Head of caudate nucleus (tissue), 42 donors: ENCODE data around the gene MBD2.
"Not testable (repeated sequence)": the region's sequence is repeated elsewhere in the genome, so short reads cannot be mapped to it uniquely, and the experiment has no call there.

ENCODE experiments used
- DNase-seq, 42 donors: peaks; one replicate each; pipeline versions ENCODE4 v3.0.0 to v3.0.0-alpha.2; 2020 to 2021; ENCODE audit warnings: mixed read lengths in 7 of 42
- intact Hi-C: fragments of 100-400 bp; cut with DNase I; formaldehyde crosslinking; loops from one replicate; pipeline ENCODE4 v1.15.0; 2022

Gene MBD2

DNA sequence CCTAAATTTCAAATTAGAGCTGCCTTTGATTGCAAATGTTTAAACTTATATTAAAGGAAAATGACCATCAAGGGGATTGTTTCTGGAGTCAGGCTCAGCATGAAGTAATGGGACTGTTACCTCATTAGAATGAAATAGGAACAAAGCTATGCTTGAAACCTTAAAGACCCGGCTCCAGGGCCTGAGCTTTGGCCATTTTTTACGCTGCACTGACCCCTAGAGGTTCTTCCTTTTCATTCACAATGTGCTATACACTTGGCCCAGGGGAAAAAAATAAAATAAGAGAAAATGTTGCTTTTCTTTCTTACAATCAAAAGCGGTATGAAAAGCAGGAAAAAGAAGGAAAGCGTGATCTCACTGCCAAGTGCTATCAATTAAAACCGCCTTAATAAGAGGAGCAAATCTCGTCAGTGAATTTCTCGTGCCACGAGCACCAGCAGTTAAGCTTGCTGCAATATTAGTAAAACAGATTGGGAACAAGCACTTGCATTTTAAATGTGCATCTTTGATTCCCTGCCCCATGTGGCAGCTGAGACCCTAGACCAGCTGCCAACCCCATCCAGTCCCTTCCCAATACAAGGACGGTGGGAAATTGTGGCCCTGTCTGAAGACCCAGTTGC is 96.6 kb downstream of the MBD2 start:
- DNase-seq: peak in 40 of 42 donors; percentile 12 to 81 (median 52)
- intact Hi-C loops: loop anchor here (10.0 kb wide), 1 partner anchor 433 kb away; no protein-coding TSS in a partner anchor

DNA sequence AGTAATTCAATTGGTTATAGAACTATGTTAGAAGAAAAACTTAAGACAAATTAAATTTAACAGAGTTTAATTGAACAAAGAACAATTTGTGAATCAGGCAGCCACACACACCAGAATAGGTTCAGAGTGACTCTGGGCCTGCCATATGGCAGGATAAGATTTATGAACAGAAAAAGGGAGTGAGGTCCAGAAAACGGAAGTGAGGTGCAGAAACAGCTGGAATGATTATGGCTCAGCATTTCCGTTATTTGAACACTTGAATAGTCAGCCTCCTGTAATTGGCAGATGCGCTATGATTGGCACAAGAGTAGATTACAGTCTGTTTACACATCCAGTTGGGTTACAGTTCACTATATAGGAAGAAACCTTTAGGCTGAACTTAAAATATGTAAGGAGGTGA is 99.0 kb downstream of the MBD2 start:
- intact Hi-C loops: loop anchor here (10.0 kb wide), 1 partner anchor 431 kb away; no protein-coding TSS in a partner anchor
- no peak for DNase-seq

DNA sequence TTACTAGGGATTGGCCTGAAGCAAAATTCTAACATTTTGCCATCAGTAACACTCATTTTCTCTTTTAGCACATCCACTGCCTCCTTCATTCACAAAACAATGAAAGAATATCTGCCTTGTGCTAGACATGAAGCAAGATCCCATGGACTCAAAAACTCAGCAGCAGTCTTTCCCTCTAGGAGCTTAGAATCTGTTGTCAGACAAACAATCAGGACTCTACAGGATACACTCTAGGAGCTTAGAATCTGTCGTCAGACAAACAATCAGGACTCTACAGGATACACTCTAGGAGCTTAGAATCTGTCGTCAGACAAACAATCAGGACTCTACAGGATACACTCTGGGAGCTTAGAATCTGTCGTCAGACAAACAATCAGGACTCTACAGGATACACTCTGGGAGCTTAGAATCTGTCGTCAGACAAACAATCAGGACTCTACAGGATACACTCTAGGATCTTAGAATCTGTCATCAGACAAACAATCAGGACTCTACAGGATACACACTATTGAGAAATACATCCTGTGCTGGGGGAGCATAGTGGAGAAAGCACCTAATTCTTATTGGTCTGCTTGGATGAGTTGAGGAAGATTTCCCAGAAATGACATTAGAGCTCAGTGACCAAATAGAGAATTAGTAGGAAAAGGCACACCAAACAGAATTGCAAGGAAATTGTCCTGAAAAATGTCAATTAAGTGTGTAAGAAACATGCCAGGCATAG is 100.6 kb downstream of the MBD2 start:
- intact Hi-C loops: loop anchor here (10.0 kb wide), 1 partner anchor 429 kb away; no protein-coding TSS in a partner anchor
- not testable (repeated sequence) for DNase-seq

DNA sequence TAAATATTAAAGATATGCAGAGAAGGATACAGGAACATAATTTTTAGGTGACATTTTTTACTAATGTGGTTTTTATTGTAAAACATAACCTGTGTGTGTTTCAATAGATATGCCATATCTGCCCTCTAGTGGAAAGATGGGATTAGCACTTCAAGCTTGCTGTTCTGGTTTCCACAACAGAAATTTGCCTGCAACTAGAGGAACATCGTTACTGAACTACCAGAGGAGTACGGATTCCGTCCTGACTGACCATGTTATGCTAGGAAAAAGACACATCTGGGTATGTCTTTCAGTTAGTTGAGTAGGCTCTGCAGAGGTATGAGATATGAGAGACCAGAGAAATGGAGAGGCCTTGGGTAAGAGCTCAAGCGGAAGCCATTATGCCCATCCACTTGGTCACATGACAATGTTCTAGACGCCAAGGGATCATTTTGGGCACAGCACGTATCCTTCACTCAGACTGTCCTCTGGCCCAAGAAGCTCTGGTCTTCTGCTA is 104.9 kb downstream of the MBD2 start:
- DNase-seq: peak in 23 of 42 donors; percentile 3 to 71 (median 35)
- intact Hi-C loops: loop anchor here (10.0 kb wide), 2 partner anchors 425 to 555 kb away; no protein-coding TSS in a partner anchor

DNA sequence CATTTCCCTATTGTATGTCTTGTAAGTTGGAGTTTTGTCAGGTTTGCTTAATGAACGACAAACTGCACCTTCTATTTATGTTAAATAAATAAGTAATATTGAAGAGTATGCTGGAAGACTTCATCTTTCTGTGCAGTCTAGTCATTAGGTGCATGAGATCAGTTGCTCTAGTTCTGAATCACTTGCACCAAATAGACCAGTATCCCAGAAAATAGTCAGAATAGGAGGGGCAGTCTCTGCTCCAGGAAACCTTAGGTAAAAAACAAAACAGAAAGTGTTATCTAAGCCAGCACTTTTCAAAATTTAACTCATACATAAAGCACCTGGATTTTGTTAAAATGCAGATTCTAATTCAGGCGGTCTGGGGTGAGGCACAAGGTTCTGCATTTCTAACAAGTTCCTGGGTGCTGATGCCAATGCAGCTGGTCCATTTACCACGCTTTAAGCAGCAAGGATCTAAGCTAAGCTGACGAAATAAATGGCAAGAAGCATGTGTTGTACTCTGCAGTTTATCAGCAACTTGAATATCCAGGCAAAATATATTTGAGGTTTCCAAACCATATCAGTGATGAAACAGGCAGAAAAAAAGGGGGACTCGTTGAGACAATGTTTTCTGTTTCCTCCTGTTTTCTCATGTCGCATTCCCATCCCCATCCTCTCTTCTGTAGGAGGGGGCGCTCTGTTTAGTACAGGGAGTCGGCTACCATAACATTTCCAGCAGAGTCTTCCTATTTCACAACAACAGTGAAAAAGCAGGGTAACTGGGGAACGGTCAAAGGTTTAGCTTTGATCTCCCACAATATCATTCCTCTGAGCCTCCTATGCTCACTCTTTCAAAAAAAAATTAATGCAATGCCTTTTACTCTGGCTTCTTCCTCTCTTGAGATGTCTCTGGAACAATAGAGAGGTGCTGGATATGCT is 106.4 kb downstream of the MBD2 start:
- intact Hi-C loops: loop anchor here (10.0 kb wide), 1 partner anchor 553 kb away; no protein-coding TSS in a partner anchor
- DNase-seq: no peak

DNA sequence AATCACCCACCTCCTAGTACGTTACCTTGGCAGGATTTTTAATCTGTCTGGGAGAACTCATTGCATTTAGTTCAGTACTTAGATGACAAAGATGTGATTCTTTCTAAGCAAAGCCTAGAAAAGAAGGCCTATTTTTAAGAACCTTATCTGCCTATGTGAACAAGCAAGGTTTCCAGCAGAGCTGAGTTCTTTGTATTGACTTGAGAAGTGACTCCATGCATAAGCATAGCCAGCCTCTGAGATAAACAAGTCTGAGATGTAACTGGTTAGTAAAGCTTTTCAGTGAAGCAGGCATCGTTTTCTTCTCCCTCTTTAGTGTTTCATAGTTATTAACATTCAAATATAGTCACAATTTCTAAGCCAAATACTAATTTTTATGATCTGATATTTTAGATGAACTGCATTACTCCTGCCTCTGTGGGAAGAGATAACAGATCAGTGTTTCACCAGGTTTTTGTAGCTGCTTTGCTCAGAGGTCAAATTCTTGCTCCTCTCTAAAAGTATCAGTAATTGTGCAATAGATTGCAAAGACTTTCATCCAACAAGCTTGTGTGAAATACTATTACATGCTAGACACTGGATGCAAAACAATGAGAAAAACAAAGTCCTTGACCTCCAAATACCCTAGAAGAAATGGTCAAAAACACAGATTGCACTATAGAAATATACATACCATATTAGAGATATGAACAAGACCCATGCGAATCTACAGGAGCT is 107.8 kb downstream of the MBD2 start:
- DNase-seq: no peak

DNA sequence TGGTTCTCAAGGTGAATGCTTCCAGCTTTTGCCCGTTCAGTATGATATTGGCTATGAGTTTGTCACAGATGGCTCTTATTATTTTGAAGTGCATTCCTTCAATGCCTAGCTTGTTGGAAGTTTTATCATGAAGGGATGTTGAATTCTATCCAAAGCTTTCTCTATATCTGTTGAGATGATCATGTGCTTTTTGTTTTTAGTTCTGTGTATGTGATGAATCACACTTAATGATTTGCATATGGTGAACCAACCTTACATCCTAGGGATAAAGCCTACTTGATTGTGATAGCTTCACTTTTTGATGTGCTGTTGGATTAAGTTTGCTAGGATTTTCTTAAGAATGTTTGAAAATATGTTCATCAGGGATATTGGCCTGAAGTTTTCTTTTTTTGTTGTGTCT is 112.1 kb downstream of the MBD2 start:
- no peak for DNase-seq
- intact Hi-C loops: loop anchor here (10.0 kb wide), 1 partner anchor 548 kb away; no protein-coding TSS in a partner anchor

More for the DNA sequence above, 107.8 kb downstream of the MBD2 start:
- intact Hi-C loops: loop anchor here (10.0 kb wide), 1 partner anchor 552 kb away; no protein-coding TSS in a partner anchor

DNA sequence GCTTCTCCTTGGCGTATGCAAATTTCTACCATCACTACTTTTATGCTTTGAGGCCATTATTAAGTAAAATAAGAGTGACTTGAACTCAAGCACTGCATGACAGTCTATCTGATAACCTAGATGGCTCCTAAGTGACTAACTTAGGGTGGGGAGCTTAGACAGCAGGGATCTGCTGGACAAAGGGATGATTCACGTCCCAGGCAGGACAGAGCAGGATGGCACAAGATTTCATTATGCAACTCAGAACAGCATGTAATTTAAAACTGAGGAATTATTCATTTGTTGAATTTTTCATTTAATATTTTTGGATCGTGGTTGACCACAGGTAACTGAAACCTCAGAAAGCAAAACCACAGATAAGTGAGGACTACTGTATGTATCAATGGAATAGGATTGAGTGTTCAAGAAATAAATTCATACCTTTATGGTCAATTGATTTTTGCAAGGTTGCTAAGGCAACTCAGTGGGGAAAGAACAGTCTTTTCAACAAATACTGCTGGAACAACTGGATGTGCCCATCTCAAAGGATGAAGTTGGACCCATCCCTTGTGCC is 115.3 kb downstream of the MBD2 start:
- DNase-seq: no peak
- intact Hi-C loops: no loop called here

DNA sequence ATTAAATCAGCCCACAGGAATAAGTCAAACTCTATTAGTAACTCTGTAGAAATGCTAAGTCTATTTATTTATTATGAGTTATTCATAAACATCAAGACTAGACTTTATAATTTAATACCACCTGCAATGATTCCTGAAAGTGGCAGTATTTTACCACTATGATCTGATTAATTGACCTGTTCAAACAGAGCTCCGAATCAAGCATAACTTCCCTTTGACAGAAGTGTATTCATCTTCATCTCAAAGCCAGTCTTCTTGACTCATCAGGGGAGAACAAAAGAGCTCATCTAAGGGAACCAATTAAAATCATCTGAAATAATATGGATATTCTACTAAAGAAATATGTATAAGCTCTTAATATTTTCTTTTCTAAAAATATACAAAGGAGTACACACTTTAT is 122.3 kb downstream of the MBD2 start:
- DNase-seq: no peak
- intact Hi-C loops: no loop called here
